Tibial nerve (tissue), 4 donors: ENCODE measurements around the gene ANKZF1. TPM values are rescaled to one million over a fixed set of nuclear protein-coding genes. Genes with fewer than 3 reads are reported as not detected.
A peak's percentile ranks its signal among the peaks of the same experiment; 100 is the strongest.

Experiments used
- DNase-seq, 2 donors: peaks; one replicate each; pipeline ENCODE4 v3.0.0-alpha.2; 2019; ENCODE audit warnings: low spot score in 2 of 2
- H3K27ac ChIP-seq, 4 donors: fragments of 200-600 bp; sonication (generic) in 3 of 4; one replicate each; pipeline ENCODE4 v1.5.1; 2017 to 2019; ENCODE audit warnings: mild to moderate bottlenecking in 1 of 4
- H3K27me3 ChIP-seq, 2 donors: fragments of 200-600 bp; sonication (generic) in 1 of 2; one replicate each; pipeline versions ENCODE4 v1.5.1 to v1.6.0; 2017 to 2019
- H3K36me3 ChIP-seq, 3 donors: fragments of 200-600 bp; sonication (generic); one replicate each; pipeline ENCODE4 v1.5.1; 2018 to 2019
- H3K4me1 ChIP-seq, 4 donors: fragments of 200-600 bp; sonication (generic) in 3 of 4; one replicate each; pipeline ENCODE4 v1.5.1; 2017 to 2019
- H3K4me3 ChIP-seq, 4 donors: fragments of 200-600 bp; sonication (generic) in 3 of 4; one replicate each; pipeline ENCODE4 v1.5.1; 2017 to 2019; ENCODE audit warnings: mild to moderate bottlenecking in 1 of 4, moderate library complexity in 1 of 4
- H3K9me3 ChIP-seq, 4 donors: fragments of 200-600 bp; sonication (generic) in 3 of 4; one replicate each; pipeline ENCODE4 v1.5.1; 2017 to 2019
- EP300 ChIP-seq, 2 donors: sonication (generic); formaldehyde crosslinking; IDR thresholded peaks; one replicate each; pipeline ENCODE4 v1.6.1; 2017; ENCODE audit warnings: antibody characterized with exemption in 2 of 2, mild to moderate bottlenecking in 1 of 2
- POLR2A ChIP-seq, 2 donors: fragments of 450-650 bp; IDR thresholded peaks; one replicate each; pipeline ENCODE4 v1.6.1; 2017; ENCODE audit warnings: antibody characterized with exemption in 2 of 2, mild to moderate bottlenecking in 2 of 2, moderate library complexity in 2 of 2
- WGBS, 2 donors: methylation state at CpG; one replicate each; pipeline ENCODE4 v1.1.5; 2018; 5-methylcytosine and 5-hydroxymethylcytosine counted together
- total RNA-seq, 4 donors: library from RNA; depleted of rRNA; stranded (reverse); fragments of >200 nt; gene quantifications; one replicate each; pipeline ENCODE4 v1.1.0, GENCODE V29; 2016
- TF ChIP-seq, protein P1 (sequence below), 5 experiments: fragments of 200-600 bp in 3 of 5; fragments of 450-650 bp in 2 of 5; sonication (generic) in 3 of 5; IDR thresholded peaks; one replicate each; pipeline ENCODE4 v1.5.1; 2016 to 2019; ENCODE audit warnings: antibody characterized with exemption in 5 of 5, mild to moderate bottlenecking in 3 of 5, moderate library complexity in 2 of 5

Gene ANKZF1
- total RNA-seq, 4 donors from 2014 or later, result 84.5 to 106 (median 97.6) TPM

DNA sequence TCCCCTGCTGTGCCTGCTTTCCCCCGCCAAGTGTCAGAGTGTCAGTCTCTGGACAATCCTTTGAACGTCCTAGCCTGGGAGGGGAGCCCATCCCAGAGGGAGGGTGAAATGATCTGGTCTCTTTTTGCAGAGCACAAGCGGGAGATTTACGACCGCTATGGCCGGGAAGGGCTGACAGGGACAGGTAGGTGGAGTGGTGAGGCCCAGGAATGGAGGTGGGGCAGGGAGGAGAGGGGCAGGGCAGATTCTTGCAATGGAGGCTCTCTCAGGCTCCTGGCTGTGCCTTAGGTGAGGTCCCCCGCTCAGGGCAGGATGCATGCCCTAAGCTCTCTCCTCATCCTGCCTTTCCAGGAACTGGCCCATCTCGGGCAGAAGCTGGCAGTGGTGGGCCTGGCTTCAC is 52.0 kb downstream of the ANKZF1 start:
- Histone ChIP-seq H3K36me3 (peaks cover 0 to 53% (median 6%) of the 10 kb centered on the region in 3 donors), H3K4me3 (no peak overlapping the region), H3K9me3 (no peaks in the 10 kb centered on the region), H3K4me1 (peaks cover 0 to 82% (median 40%) of the 10 kb centered on the region in 4 donors), H3K27ac (peak overlapping the region; percentile 66 to 100 (median 100)), H3K27me3 (no peaks in the 10 kb centered on the region)
- WGBS, 2 donors, result 56 to 80% methylated on average over 8 of the region's 8 CpGs
- DNase-seq, result no peak
- TF ChIP-seq, protein P1, sequence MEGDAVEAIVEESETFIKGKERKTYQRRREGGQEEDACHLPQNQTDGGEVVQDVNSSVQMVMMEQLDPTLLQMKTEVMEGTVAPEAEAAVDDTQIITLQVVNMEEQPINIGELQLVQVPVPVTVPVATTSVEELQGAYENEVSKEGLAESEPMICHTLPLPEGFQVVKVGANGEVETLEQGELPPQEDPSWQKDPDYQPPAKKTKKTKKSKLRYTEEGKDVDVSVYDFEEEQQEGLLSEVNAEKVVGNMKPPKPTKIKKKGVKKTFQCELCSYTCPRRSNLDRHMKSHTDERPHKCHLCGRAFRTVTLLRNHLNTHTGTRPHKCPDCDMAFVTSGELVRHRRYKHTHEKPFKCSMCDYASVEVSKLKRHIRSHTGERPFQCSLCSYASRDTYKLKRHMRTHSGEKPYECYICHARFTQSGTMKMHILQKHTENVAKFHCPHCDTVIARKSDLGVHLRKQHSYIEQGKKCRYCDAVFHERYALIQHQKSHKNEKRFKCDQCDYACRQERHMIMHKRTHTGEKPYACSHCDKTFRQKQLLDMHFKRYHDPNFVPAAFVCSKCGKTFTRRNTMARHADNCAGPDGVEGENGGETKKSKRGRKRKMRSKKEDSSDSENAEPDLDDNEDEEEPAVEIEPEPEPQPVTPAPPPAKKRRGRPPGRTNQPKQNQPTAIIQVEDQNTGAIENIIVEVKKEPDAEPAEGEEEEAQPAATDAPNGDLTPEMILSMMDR (IDR thresholded peaks at IDR 0.05), result no peak
- TF ChIP-seq POLR2A (IDR thresholded peaks at IDR 0.05) (no peak), EP300 (IDR thresholded peaks at IDR 0.05) (no peak)

DNA sequence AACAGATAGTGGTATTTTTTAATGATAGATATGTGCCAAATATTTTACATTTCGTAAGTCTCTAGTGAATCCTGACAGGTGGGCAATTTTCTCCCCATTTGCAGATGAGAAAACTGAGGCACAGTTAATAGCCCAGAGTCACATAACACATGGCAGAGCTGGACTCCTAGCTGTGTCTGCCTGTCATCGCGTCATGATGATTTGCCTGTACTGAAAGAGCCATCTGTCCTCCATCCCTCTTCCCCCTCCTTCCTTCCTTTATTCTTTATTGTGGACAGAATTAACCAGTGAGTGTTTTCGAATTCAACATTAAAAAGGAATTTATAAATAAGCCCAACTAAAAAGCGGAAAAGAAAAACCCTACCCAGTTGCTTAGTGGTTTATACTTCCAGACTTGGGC is 52.8 kb downstream of the ANKZF1 start:
- WGBS, 2 donors, result 51 to 60% methylated on average over 5 of the region's 5 CpGs
- Histone ChIP-seq H3K27ac (peak overlapping the region; percentile 66 to 100 (median 100)), H3K4me3 (no peak overlapping the region), H3K4me1 (peaks cover 0 to 89% (median 47%) of the 10 kb centered on the region in 4 donors), H3K9me3 (no peaks in the 10 kb centered on the region), H3K27me3 (no peaks in the 10 kb centered on the region), H3K36me3 (peaks cover 0 to 53% (median 6%) of the 10 kb centered on the region in 3 donors)
- TF ChIP-seq EP300 (IDR thresholded peaks at IDR 0.05), result peak in 1 of 2 donors; percentile 46
- peak in 1 of 2 donors; percentile 17 for TF ChIP-seq POLR2A (IDR thresholded peaks at IDR 0.05)
- TF ChIP-seq, protein P1 (IDR thresholded peaks at IDR 0.05), result no peak
- DNase-seq, result no peak

DNA sequence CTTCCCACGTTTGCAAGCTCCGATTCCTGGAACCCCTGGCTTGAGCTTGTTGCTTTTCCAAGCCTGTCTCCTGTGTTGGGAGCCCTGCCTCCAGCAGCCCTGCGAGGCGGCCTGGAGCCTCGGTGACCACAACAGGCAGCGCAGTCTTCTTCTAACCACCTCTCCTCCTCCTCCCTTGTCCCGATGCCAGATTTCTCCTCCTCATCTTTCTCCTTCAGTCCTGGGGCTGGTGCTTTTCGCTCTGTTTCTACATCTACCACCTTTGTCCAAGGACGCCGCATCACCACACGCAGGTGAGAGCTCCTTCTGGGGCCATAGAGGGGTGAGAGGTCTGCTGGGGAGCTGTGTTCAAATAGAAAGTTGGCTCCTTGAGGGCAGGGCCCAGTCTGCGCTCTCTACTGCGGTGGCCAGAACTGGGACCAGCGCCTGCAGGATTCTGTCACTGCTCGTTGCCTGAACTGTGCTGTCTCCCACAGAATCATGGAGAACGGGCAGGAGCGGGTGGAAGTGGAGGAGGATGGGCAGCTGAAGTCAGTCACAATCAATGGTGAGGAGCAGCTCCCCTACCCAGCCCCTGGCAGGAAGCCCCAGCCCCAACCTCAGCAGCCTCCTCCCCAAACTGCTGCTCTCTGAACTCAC is 53.5 kb downstream of the ANKZF1 start:
- WGBS, 2 donors, result 64 to 71% methylated on average over 17 of the region's 17 CpGs
- Histone ChIP-seq H3K9me3 (no peaks in the 10 kb centered on the region), H3K36me3 (peaks cover 0 to 53% (median 6%) of the 10 kb centered on the region in 3 donors), H3K27me3 (no peaks in the 10 kb centered on the region), H3K4me1 (peaks cover 0 to 89% (median 51%) of the 10 kb centered on the region in 4 donors), H3K27ac (peak overlapping the region; percentile 53 to 100 (median 100)), H3K4me3 (no peak overlapping the region)
- TF ChIP-seq EP300 (IDR thresholded peaks at IDR 0.05) (no peak), POLR2A (IDR thresholded peaks at IDR 0.05) (no peak)
- TF ChIP-seq, protein P1 (IDR thresholded peaks at IDR 0.05), result no peak
- DNase-seq, result no peak

DNA sequence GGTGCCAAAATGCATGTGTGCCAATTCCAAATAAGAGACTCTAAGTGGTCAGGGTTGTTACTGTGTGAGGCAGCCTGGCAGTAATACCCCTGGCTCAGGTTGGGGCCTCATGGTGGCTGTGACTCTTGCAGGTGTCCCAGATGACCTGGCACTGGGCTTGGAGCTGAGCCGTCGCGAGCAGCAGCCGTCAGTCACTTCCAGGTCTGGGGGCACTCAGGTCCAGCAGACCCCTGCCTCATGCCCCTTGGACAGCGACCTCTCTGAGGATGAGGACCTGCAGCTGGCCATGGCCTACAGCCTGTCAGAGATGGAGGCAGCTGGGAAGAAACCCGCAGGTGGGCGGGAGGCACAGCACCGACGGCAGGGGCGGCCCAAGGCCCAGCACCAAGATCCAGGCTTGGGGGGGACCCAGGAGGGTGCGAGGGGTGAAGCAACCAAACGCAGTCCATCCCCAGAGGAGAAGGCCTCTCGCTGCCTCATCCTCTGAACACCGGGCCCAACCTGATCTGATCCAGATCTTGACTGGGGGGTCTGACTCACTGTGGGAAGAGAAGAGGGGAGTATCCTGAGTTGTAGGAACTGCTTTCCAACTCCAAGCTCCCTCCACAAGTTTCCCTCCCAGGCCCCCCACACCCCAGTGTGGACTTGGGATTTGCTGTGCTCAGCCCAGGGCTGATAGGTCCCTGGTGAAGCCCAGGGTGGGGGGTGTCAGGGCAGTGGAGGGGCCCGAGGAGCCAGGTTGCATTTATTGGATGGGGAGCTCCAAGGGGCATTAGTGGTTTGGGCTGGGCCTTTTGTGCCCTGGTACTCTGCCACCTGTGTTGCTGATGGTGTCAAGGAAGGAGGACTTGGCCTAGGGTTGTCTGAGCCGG is 55.1 kb downstream of the ANKZF1 start:
- Histone ChIP-seq H3K36me3 (peaks cover 0 to 53% (median 6%) of the 10 kb centered on the region in 3 donors), H3K27ac (peak overlapping the region; percentile 76 to 100 (median 100)), H3K27me3 (no peaks in the 10 kb centered on the region), H3K9me3 (no peaks in the 10 kb centered on the region), H3K4me1 (peaks cover 0 to 97% (median 51%) of the 10 kb centered on the region in 4 donors), H3K4me3 (no peak overlapping the region)
- no peak for TF ChIP-seq EP300 (IDR thresholded peaks at IDR 0.05)
- no peak for TF ChIP-seq POLR2A (IDR thresholded peaks at IDR 0.05)
- TF ChIP-seq, protein P1 (IDR thresholded peaks at IDR 0.05), result no peak
- WGBS, 2 donors, result 80 to 85% methylated on average over 12 to 15 of the region's 16 CpGs
- DNase-seq, result no peak

DNA sequence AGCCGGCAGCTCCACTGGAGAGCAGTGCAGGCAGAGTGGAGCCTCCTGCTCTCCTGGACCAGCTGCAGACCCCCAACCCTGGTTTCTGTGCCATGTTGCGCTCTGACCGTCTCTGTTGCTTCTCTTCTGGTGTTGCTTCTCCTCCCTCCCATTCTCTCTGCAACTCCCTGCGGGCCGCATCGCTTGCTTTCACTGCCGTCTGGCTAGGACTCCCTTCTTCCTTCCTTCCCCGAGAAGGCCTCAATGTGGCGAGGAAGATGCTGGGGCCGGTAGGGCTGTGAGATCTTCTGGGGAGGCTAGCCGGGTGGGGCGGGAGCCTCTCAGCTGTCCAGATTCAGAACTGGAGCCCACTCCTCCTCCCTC is 55.7 kb downstream of the ANKZF1 start:
- Histone ChIP-seq H3K27ac (peak overlapping the region; percentile 76 to 100 (median 100)), H3K27me3 (no peaks in the 10 kb centered on the region), H3K9me3 (no peaks in the 10 kb centered on the region), H3K4me1 (peaks cover 0 to 97% (median 50%) of the 10 kb centered on the region in 4 donors), H3K4me3 (no peak overlapping the region), H3K36me3 (peaks cover 0 to 53% (median 6%) of the 10 kb centered on the region in 3 donors)
- 64% methylated on average over 11 to 12 of the region's 12 CpGs for WGBS, 2 donors
- DNase-seq, result no peak
- TF ChIP-seq EP300 (IDR thresholded peaks at IDR 0.05) (no peak), POLR2A (IDR thresholded peaks at IDR 0.05) (no peak)
- TF ChIP-seq, protein P1 (IDR thresholded peaks at IDR 0.05), result no peak
